22Rv1 (cell line): ENCODE results near the gene SIPA1L3.

Experiments used
- H3K27ac ChIP-seq: fragments of 450-650 bp; 2 replicates; pipeline ENCODE4 v1.5.1; 2017
- CTCF ChIP-seq: fragments of 450-650 bp; IDR thresholded peaks from 2 replicates; pipeline ENCODE4 v1.5.1; 2017; ENCODE audit warnings: mild to moderate bottlenecking
- ZFX ChIP-seq: fragments of 450-650 bp; IDR thresholded peaks from 2 replicates; pipeline ENCODE4 v1.6.1; 2017; ENCODE audit warnings: antibody characterized with exemption, borderline replicate concordance

SIPA1L3 gene

GRCh38 chr19:37969695-37970094, 62.7 kb downstream of the SIPA1L3 start:
- H3K27ac ChIP-seq: peak overlapping the region; percentile 68
- TF ChIP-seq CTCF: no peak
- TF ChIP-seq ZFX: no peak

- H3K27ac ChIP-seq: no peak overlapping the region
- TF ChIP-seq ZFX (no peak), CTCF (no peak)
These were observed 63.7 kb downstream of the SIPA1L3 start for GRCh38 chr19:37970699-37971098.

GRCh38 chr19:37972803-37973202, 65.8 kb downstream of the SIPA1L3 start:
- no peak overlapping the region for H3K27ac ChIP-seq
- TF ChIP-seq ZFX (no peak), CTCF (no peak)

GRCh38 chr19:37973666-37974065, 66.7 kb downstream of the SIPA1L3 start:
- H3K27ac ChIP-seq: no peak overlapping the region
- TF ChIP-seq CTCF: no peak
- no peak for TF ChIP-seq ZFX

GRCh38 chr19:37975071-37975470, 68.1 kb downstream of the SIPA1L3 start:
- TF ChIP-seq ZFX: no peak
- TF ChIP-seq CTCF: no peak
- no peak overlapping the region for H3K27ac ChIP-seq

GRCh38 chr19:37975596-37976515, 68.8 kb downstream of the SIPA1L3 start:
- H3K27ac ChIP-seq: no peak overlapping the region
- TF ChIP-seq ZFX (no peak), CTCF (no peak)

- TF ChIP-seq CTCF (no peak), ZFX (no peak)
- no peak overlapping the region for H3K27ac ChIP-seq
These were observed 70.4 kb downstream of the SIPA1L3 start for GRCh38 chr19:37977391-37977790.
